Breast epithelium (tissue), 3 donors: ENCODE data around the gene GNG7.

Experiments used
- CTCF ChIP-seq, 3 donors: fragments of 450-650 bp; IDR thresholded peaks; one replicate each; pipeline ENCODE4 v1.5.1; 2016 to 2017; ENCODE audit warnings: antibody characterized with exemption in 3 of 3, mild to moderate bottlenecking in 3 of 3, moderate library complexity in 3 of 3
- POLR2A ChIP-seq: fragments of 450-650 bp; IDR thresholded peaks from one replicate; pipeline ENCODE4 v1.6.1; 2016; ENCODE audit warnings: antibody characterized with exemption, mild to moderate bottlenecking, moderate library complexity

DNA sequence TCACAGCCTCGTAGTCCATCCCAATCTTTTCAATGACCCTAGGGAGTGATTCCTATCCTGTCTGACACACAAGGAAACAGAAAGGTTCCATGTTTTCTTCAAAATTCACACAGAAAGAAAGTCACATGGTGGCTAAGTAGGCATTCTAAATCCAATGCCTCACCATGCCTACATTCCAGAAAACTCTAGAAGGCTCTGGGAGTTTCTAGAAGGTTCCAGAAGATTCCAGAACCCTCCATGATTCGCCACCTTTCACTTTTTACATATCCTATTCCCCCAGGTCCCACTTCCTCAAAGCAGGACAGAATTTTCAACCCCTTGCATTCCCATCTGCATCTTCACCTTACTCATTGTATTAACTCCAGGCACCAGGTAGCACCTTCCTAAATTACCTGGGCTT, 23.1 kb downstream of the GNG7 start:
- no peak for TF ChIP-seq POLR2A
- TF ChIP-seq CTCF (IDR thresholded peaks at IDR 0.05): no peak
